NCI-H1105 treated with DMSO at 0.1 percent for 48 hours (cell line): Measurements from ENCODE around the gene CD200R1.
A peak's percentile ranks its signal among the peaks of the same experiment; 100 is the strongest.

ENCODE experiments used
- DNase-seq: peaks from one replicate; lab custom pipeline; 2025; lab: John Stamatoyannopoulos, UW

Gene CD200R1, protein sequence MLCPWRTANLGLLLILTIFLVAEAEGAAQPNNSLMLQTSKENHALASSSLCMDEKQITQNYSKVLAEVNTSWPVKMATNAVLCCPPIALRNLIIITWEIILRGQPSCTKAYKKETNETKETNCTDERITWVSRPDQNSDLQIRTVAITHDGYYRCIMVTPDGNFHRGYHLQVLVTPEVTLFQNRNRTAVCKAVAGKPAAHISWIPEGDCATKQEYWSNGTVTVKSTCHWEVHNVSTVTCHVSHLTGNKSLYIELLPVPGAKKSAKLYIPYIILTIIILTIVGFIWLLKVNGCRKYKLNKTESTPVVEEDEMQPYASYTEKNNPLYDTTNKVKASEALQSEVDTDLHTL

GRCh38 chr3:112974894-112975293 lies at the start of gene CD200R1:
TSS of gene CD200R1 (minus strand) at chr3:112975103. CDS start at chr3:112974857, 246 bp downstream.
- no peak for DNase-seq

DNA sequence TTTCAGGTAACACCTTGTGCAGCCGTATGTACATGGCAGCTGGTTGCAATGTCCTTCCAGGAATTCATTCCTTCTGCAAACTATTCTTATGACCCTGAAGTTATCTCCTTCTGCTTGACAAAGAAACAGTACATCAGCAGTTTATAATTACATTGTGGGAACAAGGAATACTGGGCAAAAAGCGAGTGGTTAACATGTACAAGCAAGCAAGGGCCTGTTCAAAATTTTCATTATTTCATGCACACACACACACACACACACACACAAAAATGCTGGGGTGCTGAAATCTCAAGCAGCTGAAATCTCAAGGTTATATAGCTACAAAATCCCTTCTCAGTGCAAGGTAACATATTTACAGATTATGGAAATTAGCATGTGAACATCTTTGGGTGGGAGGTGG lies 46.6 kb upstream of the CD200R1 start:
- DNase-seq, result no peak

DNA sequence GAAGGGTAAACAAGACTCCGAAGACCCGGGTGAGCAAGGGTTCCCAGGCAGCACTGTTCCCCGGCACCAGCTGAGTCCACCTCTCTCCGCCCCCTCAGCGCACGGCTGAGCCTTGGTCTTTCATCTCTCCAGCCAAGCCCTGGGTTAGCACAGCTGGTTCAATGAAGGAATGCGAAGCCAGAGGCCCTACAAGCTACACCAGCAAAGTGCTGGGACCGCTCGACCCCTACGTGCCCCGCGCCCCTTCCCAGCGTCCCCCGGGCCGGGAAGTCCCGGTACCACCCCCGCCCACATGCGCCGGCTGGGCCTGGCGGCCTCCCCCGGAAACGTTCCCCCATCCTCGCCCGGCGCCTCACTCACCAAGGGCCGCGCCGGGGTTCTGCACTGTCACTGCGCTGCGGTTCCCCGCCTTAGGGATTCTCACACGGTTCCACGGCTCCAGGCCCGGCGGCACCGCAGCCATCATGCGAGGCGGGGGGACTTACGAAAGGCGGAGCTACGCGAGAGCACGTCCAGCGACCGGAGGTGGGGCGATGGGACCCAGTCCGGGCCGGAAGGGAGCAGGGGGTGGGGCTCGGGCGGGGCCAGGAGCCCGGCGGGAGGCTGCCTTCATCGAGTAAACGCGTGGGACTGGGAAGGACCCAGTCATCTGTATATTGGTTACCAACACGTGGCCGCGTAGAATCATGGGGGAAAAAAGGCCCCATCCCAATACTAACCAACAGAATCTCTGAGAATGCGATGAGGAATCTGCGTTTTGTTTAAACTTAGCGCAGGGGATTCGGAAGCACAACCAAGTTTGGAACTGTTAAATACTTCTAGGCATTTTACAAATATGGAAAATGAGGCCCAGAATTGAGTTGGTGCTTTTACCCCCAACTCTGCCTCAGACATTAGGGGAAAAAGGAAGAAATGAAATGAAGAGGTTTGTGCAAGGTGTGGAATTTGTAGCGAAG lies 44.6 kb upstream of the CD200R1 start:
- DNase-seq, result peak; percentile 88

- no peak for DNase-seq
Measured at GRCh38 chr3:113018536-113019181, 43.8 kb upstream of the CD200R1 start.

GRCh38 chr3:113013593-113013992 lies 38.7 kb upstream of the CD200R1 start:
- no peak for DNase-seq

GRCh38 chr3:113008117-113008516 lies 33.2 kb upstream of the CD200R1 start:
- no peak for DNase-seq

DNA sequence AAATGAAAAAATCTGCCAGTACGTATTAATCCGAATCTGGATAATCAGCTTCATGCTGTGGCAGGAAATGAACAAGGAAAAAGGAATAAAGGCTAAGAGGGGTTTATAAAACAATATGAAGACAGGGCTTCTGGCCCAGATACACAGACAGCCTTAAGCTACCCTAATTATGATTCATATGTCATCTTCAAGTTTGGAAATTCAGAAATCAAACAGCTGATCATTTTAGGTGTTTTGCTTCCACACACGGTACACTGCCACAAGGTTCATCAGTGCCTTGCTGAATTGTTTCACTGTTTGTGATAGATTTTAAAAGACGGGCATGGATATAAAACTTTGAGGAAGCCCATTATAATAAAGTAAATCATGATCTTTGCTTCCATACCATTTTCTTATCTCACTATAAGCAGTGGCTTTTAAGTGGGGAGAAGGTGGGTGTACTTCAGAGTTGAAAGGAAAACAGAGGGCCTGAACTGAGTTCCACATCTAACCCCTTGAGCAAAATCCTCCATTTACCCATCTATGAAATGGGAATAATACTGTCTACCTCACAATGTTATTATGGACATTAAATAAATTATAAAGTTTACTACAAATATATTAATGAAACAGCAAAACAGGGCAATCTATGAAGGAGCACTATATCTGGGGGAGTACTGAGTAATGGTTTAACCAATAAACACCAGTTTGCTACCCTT lies 31.6 kb upstream of the CD200R1 start:
- no peak for DNase-seq

- DNase-seq, result no peak
Measured at GRCh38 chr3:113005611-113006010, 30.7 kb upstream of the CD200R1 start.

DNA sequence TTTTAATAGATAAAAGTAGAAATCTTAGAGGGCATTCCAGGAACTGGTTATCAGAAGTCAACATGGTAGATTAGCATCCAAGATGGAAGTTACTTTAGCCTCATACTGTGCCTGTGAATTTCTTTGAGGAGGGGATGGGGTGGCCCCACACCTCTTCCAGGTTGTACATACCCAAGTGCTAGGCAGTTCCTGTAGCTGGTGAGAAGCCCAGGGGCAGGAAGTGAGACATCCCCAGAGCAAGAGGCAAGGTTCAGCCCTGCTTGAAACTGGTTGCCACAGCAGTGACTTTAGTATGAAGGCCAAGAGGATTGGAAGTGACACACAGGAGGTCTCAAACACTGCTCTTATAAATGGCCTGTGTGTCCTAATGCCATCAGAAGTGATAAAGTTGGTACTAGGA lies 27.8 kb upstream of the CD200R1 start:
- DNase-seq, result no peak

GRCh38 chr3:113002037-113002436 lies 27.1 kb upstream of the CD200R1 start:
- DNase-seq, result no peak

GRCh38 chr3:113000691-113001090 lies 25.8 kb upstream of the CD200R1 start:
- no peak for DNase-seq

- DNase-seq, result no peak
Measured at GRCh38 chr3:112995800-112996199, 20.9 kb upstream of the CD200R1 start.

- DNase-seq, result peak; percentile 94
Measured at GRCh38 chr3:112990672-112991602, 16.0 kb upstream of the CD200R1 start, which contains the start of gene GTPBP8. TSS of gene GTPBP8 (plus strand) at chr3:112990984. CDS start at chr3:112991000, 16 bp downstream.

DNA sequence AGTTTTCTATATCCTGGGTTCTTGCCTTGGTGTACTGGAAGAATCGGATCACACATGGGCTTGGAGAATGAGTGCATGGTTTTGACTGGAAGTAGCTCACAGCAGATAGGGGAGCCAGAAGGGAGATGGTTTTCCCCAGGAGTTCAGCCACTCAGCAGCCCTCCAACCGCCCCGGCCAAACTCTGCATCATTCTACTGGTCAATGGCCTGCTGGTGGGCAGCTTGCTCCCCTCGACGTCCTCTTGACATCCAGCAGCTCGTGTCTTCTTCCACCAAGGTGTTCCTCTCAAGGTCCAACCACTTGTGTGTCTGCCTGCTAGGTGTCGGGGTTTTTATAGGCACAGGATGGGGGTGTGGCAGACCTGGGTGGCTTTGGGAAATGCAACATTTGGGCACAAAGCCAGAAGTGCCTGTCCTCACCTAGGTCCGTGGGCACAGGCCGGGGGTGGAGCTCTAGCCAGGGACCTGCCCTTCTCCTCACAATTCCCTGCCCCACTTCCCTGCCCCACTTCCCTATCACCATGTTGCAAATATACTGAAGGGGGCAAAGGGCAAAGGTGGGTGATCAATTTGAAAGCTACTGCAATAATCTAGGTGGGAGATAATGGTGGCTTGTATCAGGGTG lies 12.9 kb upstream of the CD200R1 start:
- DNase-seq, result no peak

DNA sequence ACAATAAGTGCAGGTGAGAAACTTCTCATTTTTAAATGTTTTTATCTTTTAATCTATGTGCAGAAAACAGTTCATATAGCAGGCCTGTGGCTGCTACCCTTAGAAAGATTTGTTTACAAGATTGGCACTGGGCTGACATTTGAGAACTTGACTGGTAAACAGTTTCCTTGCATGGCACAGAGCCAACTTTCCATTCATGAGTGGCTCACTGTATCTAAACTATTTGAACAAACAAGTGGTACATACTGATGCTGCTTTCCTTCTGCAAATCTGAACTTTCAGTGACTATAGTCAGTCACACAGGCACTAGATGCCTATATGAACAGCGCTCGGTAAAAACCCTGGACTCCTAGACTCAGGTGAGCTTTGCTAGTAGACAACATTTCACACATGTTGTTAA lies 9.6 kb upstream of the CD200R1 start:
- DNase-seq, result peak; percentile 79

DNA sequence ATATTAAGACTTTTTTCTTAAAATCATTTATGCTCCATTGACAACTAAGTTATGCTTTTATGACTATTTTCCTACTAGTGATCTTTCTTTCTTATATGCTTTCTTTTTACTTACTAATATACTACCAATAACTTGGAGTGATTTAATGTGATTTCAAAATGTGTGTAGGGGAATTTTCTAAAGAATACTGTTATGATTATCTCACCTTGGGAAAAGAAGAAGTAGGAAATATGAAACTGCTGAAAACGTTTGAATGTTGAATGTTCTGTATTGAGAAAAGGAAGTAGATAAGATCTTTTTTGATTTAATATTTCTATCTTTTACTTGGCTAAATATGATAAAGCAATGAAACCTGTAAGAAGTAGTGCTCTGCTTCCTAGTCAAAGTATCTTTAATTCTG lies 7.8 kb upstream of the CD200R1 start:
- DNase-seq, result no peak

DNA sequence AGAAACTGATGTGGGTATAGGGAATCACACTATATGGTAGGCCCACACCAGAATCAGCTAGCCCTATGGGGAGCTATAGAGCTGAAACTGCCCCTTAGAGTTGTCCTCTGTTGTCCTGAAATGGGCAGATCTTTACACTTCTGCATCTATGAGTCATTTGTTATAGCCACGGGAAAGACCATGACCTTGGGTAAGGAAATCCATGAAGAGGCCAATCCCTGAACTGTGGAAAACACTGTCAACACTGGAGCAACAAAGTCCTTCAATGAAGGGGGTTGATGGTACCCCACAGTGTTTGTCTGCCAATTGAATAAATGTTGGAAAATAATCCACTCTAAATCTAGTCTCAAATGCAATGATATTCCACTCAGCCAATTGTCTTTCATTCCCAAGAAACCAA lies 5.2 kb upstream of the CD200R1 start:
- no peak for DNase-seq

DNA sequence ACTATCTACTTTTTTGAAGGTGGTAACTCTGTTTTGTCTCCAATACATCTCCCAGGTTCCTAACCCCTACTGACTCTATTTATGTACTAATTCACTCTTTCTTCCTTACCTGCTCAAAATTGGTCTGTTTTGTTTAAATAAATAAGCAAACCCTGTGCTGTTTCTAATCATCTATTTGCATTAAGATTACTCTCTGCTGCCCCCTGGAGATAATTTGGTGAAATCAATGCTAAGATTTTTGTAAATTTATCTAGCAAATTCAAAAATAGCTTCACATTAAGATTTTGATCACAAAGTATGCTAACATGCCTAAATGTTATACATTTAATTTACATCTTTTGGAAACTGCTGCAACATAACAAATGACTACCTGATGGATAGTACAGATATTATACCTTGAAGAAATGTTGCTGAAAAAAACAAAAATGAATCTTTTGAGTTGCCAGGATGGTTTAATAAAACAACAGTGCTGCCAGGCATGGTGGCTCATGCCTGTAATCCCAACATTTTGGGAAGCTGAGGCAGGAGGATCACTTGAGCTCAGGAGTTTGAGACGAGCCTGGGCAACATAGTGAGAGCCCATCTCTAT lies 4.4 kb upstream of the CD200R1 start:
- DNase-seq, result peak; percentile 41

GRCh38 chr3:112976953-112977352 lies 2.0 kb upstream of the CD200R1 start:
- no peak for DNase-seq

GRCh38 chr3:112976001-112976400 lies 1.1 kb upstream of the CD200R1 start:
- DNase-seq, result no peak
